ENCODE data around the gene EIF2B2.

EIF2B2 gene

DNA sequence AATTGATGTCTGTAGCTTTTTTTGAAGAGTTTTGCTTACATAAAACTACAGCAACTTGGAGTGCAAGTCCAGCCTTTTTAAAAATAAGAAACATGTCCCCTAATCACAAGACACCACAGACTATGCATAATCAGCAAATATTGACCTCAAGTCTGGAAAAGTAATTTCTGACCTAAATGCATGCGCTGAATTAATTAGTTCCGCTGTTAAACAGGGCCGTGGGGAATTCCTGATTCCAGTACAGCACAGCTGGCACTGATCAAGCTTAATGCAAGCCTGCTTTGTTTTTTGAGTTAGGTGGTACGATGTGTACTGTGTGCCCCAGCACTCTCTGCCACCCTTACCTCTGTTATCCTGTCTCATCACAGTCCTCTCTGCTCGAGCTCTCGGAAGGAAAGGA, 39.3 kb downstream of the EIF2B2 start:
- H3K9me3 ChIP-seq (ENCODE audit: insufficient read depth, low read depth, low read length), result no peaks in the 10 kb centered on the region
- H3K4me1 ChIP-seq (ENCODE audit: control insufficient read depth in 1 of 2, insufficient read depth in 2 of 2, low read length in 2 of 2), result peaks cover 4% of the 10 kb centered on the region in 2 experiments
- H2AFZ ChIP-seq (ENCODE audit: insufficient read depth, low read length, poor library complexity), result no peak overlapping the region
- H4K8ac ChIP-seq (ENCODE audit: low read depth, low read length), result no peak overlapping the region
- WGBS (ENCODE audit: extremely low coverage, insufficient coverage, insufficient read length), result no CpG with 5 or more reads among the region's 6 CpGs
- H3K79me1 ChIP-seq (ENCODE audit: low read length), result no peaks in the 10 kb centered on the region
- H3K14ac ChIP-seq (ENCODE audit: low read length), result no peak overlapping the region
- H4K91ac ChIP-seq (ENCODE audit: low read depth, low read length), result no peak overlapping the region
- H4K12ac ChIP-seq (ENCODE audit: low read depth, low read length), result no peak overlapping the region
- H3K9ac ChIP-seq (ENCODE audit: low read length), result no peak overlapping the region
- DNase-seq, result no peak
- no peak overlapping the region for H2AK5ac ChIP-seq (ENCODE audit: low read length)
- H2BK12ac ChIP-seq (ENCODE audit: low read length), result no peak overlapping the region
- no peak overlapping the region for H3K27ac ChIP-seq (ENCODE audit: low read depth, low read length)
- no peak overlapping the region for H3K18ac ChIP-seq (ENCODE audit: low read length)
- H3K79me2 ChIP-seq (ENCODE audit: control insufficient read depth, insufficient read depth, low read length, poor library complexity), result no peaks in the 10 kb centered on the region
- H3K36me3 ChIP-seq (ENCODE audit: control insufficient read depth in 1 of 2, insufficient read depth in 2 of 2, low read length in 2 of 2), result peaks cover 2 to 5% of the 10 kb centered on the region in 2 experiments
- no peak overlapping the region for H2BK120ac ChIP-seq (ENCODE audit: insufficient read depth, low read length, poor library complexity)
- H2BK5ac ChIP-seq (ENCODE audit: low read depth, low read length, poor library complexity), result no peak overlapping the region
- H3K27me3 ChIP-seq (ENCODE audit: insufficient read depth, low read length), result no peaks in the 10 kb centered on the region
- H3K23ac ChIP-seq (ENCODE audit: low read length), result no peak overlapping the region
- no peak overlapping the region for H3K4ac ChIP-seq (ENCODE audit: low read depth, low read length)
- no peak overlapping the region for H3K4me2 ChIP-seq (ENCODE audit: low read length)
- H3K4me3 ChIP-seq (ENCODE audit: low read depth, low read length), result no peak overlapping the region

DNA sequence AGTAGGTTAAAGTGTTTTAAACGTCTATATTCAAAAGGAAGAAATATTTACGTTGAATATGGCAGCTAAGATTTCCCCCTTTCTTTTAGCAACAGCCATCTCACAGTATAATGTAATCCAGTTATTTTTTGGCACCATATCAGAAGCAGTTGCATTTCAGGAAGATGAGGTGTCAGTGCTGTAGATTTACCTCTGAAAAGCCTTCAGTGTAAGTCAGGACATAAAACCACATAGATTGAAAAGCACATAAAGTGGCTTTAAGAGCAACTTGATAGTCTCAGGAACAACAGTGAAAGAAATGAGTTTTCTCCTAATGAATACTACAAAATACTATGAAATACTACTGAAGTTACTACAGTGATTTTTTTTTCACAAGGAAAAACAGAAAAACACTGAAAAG, 41.6 kb downstream of the EIF2B2 start:
- H3K36me3 ChIP-seq (ENCODE audit: control insufficient read depth in 1 of 2, insufficient read depth in 2 of 2, low read length in 2 of 2), result peaks cover 2% of the 10 kb centered on the region in 2 experiments
- no peak overlapping the region for H2AFZ ChIP-seq (ENCODE audit: insufficient read depth, low read length, poor library complexity)
- no peak overlapping the region for H3K14ac ChIP-seq (ENCODE audit: low read length)
- no peak overlapping the region for H4K91ac ChIP-seq (ENCODE audit: low read depth, low read length)
- no peak overlapping the region for H3K27ac ChIP-seq (ENCODE audit: low read depth, low read length)
- H2BK120ac ChIP-seq (ENCODE audit: insufficient read depth, low read length, poor library complexity), result no peak overlapping the region
- H3K23ac ChIP-seq (ENCODE audit: low read length), result no peak overlapping the region
- no peaks in the 10 kb centered on the region for H3K79me1 ChIP-seq (ENCODE audit: low read length)
- no peaks in the 10 kb centered on the region for H3K79me2 ChIP-seq (ENCODE audit: control insufficient read depth, insufficient read depth, low read length, poor library complexity)
- H3K9me3 ChIP-seq (ENCODE audit: insufficient read depth, low read depth, low read length), result no peaks in the 10 kb centered on the region
- no peak overlapping the region for H3K4me3 ChIP-seq (ENCODE audit: low read depth, low read length)
- H3K4me1 ChIP-seq (ENCODE audit: control insufficient read depth in 1 of 2, insufficient read depth in 2 of 2, low read length in 2 of 2), result peaks cover 4% of the 10 kb centered on the region in 2 experiments
- H2BK12ac ChIP-seq (ENCODE audit: low read length), result no peak overlapping the region
- no peak overlapping the region for H4K12ac ChIP-seq (ENCODE audit: low read depth, low read length)
- WGBS (ENCODE audit: extremely low coverage, insufficient coverage, insufficient read length), result no CpG with 5 or more reads among the region's 2 CpGs
- no peak for DNase-seq
- H4K8ac ChIP-seq (ENCODE audit: low read depth, low read length), result no peak overlapping the region
- no peak overlapping the region for H2AK5ac ChIP-seq (ENCODE audit: low read length)
- H3K9ac ChIP-seq (ENCODE audit: low read length), result no peak overlapping the region
- no peak overlapping the region for H3K4me2 ChIP-seq (ENCODE audit: low read length)
- H3K18ac ChIP-seq (ENCODE audit: low read length), result no peak overlapping the region
- no peak overlapping the region for H2BK5ac ChIP-seq (ENCODE audit: low read depth, low read length, poor library complexity)
- H3K4ac ChIP-seq (ENCODE audit: low read depth, low read length), result no peak overlapping the region
- H3K27me3 ChIP-seq (ENCODE audit: insufficient read depth, low read length), result no peaks in the 10 kb centered on the region

DNA sequence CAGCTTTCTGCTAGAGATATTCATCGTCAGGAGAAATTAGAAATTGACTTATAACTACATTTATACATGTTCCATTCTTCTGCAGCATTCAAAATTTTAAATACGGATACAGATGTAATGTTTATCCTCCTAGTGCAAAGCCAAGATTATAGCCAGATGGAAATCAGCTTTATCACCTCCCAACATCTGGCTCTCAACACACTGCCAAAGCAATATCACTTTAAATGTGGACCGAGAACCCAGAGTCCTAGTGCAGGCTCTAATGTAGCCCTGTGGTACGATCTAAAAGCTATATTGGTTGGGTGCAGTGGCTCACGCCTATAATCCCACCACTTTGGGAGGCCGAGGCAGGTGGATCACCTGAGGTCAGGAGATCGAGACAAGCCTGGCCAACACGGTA, 42.0 kb downstream of the EIF2B2 start:
- H3K9me3 ChIP-seq (ENCODE audit: insufficient read depth, low read depth, low read length), result no peaks in the 10 kb centered on the region
- no peak overlapping the region for H3K9ac ChIP-seq (ENCODE audit: low read length)
- H2AK5ac ChIP-seq (ENCODE audit: low read length), result no peak overlapping the region
- H3K79me1 ChIP-seq (ENCODE audit: low read length), result no peaks in the 10 kb centered on the region
- H4K8ac ChIP-seq (ENCODE audit: low read depth, low read length), result no peak overlapping the region
- H3K4me3 ChIP-seq (ENCODE audit: low read depth, low read length), result no peak overlapping the region
- no peak overlapping the region for H2BK12ac ChIP-seq (ENCODE audit: low read length)
- H4K91ac ChIP-seq (ENCODE audit: low read depth, low read length), result no peak overlapping the region
- peaks cover 2% of the 10 kb centered on the region in 2 experiments for H3K36me3 ChIP-seq (ENCODE audit: control insufficient read depth in 1 of 2, insufficient read depth in 2 of 2, low read length in 2 of 2)
- H3K4ac ChIP-seq (ENCODE audit: low read depth, low read length), result no peak overlapping the region
- no CpG with 5 or more reads among the region's 8 CpGs for WGBS (ENCODE audit: extremely low coverage, insufficient coverage, insufficient read length)
- no peak overlapping the region for H3K4me2 ChIP-seq (ENCODE audit: low read length)
- DNase-seq, result no peak
- H2BK5ac ChIP-seq (ENCODE audit: low read depth, low read length, poor library complexity), result no peak overlapping the region
- no peaks in the 10 kb centered on the region for H3K79me2 ChIP-seq (ENCODE audit: control insufficient read depth, insufficient read depth, low read length, poor library complexity)
- no peak overlapping the region for H4K12ac ChIP-seq (ENCODE audit: low read depth, low read length)
- no peak overlapping the region for H2BK120ac ChIP-seq (ENCODE audit: insufficient read depth, low read length, poor library complexity)
- H3K27me3 ChIP-seq (ENCODE audit: insufficient read depth, low read length), result no peaks in the 10 kb centered on the region
- H3K18ac ChIP-seq (ENCODE audit: low read length), result no peak overlapping the region
- H3K14ac ChIP-seq (ENCODE audit: low read length), result no peak overlapping the region
- H2AFZ ChIP-seq (ENCODE audit: insufficient read depth, low read length, poor library complexity), result no peak overlapping the region
- H3K23ac ChIP-seq (ENCODE audit: low read length), result no peak overlapping the region
- peaks cover 4% of the 10 kb centered on the region in 2 experiments for H3K4me1 ChIP-seq (ENCODE audit: control insufficient read depth in 1 of 2, insufficient read depth in 2 of 2, low read length in 2 of 2)
- no peak overlapping the region for H3K27ac ChIP-seq (ENCODE audit: low read depth, low read length)

DNA sequence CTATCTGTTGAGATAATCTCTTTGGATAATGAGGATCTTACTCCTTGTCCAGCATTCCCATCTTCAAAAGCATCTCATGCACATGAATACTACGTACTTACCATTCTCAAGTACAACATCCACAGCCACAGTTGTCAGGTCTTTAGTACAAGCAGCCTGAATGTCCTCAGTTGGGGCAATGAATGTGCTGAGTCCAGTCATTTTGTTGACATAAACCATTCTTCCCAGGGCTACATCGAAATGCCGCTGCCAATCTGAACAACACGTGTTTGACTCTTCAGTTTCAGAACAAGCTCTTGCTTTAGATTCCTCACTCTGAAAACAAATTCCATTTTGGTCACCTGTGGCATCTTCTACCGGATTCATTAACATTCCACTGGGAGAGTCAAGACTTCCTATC, 43.6 kb downstream of the EIF2B2 start:
- Histone ChIP-seq H3K4ac (ENCODE audit: low read depth, low read length) (no peak overlapping the region), H3K9ac (ENCODE audit: low read length) (no peak overlapping the region)

More for the DNA sequence above, 43.6 kb downstream of the EIF2B2 start:
- no peak overlapping the region for H3K4me3 ChIP-seq (ENCODE audit: low read depth, low read length)
- H3K4me1 ChIP-seq (ENCODE audit: control insufficient read depth in 1 of 2, insufficient read depth in 2 of 2, low read length in 2 of 2), result peaks cover 3 to 6% of the 10 kb centered on the region in 2 experiments
- H3K9me3 ChIP-seq (ENCODE audit: insufficient read depth, low read depth, low read length), result no peaks in the 10 kb centered on the region
- H4K91ac ChIP-seq (ENCODE audit: low read depth, low read length), result no peak overlapping the region
- H3K4me2 ChIP-seq (ENCODE audit: low read length), result no peak overlapping the region
- H2BK12ac ChIP-seq (ENCODE audit: low read length), result no peak overlapping the region
- no peak overlapping the region for H3K18ac ChIP-seq (ENCODE audit: low read length)
- peaks cover 5% of the 10 kb centered on the region for H3K79me2 ChIP-seq (ENCODE audit: control insufficient read depth, insufficient read depth, low read length, poor library complexity)
- H3K27ac ChIP-seq (ENCODE audit: low read depth, low read length), result no peak overlapping the region
- no peaks in the 10 kb centered on the region for H3K27me3 ChIP-seq (ENCODE audit: insufficient read depth, low read length)
- peaks cover 6% of the 10 kb centered on the region for H3K79me1 ChIP-seq (ENCODE audit: low read length)
- H3K14ac ChIP-seq (ENCODE audit: low read length), result no peak overlapping the region
- no peak overlapping the region for H2BK120ac ChIP-seq (ENCODE audit: insufficient read depth, low read length, poor library complexity)
- H3K36me3 ChIP-seq (ENCODE audit: control insufficient read depth in 1 of 2, insufficient read depth in 2 of 2, low read length in 2 of 2), result peaks cover 0 to 2% of the 10 kb centered on the region in 2 experiments
- H2AK5ac ChIP-seq (ENCODE audit: low read length), result no peak overlapping the region
- H3K23ac ChIP-seq (ENCODE audit: low read length), result no peak overlapping the region
- DNase-seq, result peak; percentile 37 to 76
- no peak overlapping the region for H2AFZ ChIP-seq (ENCODE audit: insufficient read depth, low read length, poor library complexity)
- no peak overlapping the region for H2BK5ac ChIP-seq (ENCODE audit: low read depth, low read length, poor library complexity)
- H4K12ac ChIP-seq (ENCODE audit: low read depth, low read length), result no peak overlapping the region
- no peak overlapping the region for H4K8ac ChIP-seq (ENCODE audit: low read depth, low read length)
- no CpG with 5 or more reads among the region's 5 CpGs for WGBS (ENCODE audit: extremely low coverage, insufficient coverage, insufficient read length)

Data from trophoblast cell (in vitro differentiated cells and primary cell).